Fibroblast of pulmonary artery (primary cell): ENCODE measurements around the gene PAPPA.

Source experiments
- DNase-seq: peaks from one replicate; pipeline ENCODE4 v3.0.0-alpha.2; 2010; ENCODE audit warnings: low read depth
- H3K4me3 ChIP-seq: replicated peaks from 2 replicates; pipeline ENCODE4 v1.5.1; 2011; ENCODE audit warnings: low read depth, mild to moderate bottlenecking, control low read depth, low read length, moderate library complexity
- CTCF ChIP-seq: IDR thresholded peaks from 2 replicates; pipeline ENCODE4 v1.5.1; 2011; ENCODE audit warnings: mild to moderate bottlenecking, control low read depth, low read length, inconsistent platforms; ENCODE audit errors: missing control alignments

PAPPA gene

DNA sequence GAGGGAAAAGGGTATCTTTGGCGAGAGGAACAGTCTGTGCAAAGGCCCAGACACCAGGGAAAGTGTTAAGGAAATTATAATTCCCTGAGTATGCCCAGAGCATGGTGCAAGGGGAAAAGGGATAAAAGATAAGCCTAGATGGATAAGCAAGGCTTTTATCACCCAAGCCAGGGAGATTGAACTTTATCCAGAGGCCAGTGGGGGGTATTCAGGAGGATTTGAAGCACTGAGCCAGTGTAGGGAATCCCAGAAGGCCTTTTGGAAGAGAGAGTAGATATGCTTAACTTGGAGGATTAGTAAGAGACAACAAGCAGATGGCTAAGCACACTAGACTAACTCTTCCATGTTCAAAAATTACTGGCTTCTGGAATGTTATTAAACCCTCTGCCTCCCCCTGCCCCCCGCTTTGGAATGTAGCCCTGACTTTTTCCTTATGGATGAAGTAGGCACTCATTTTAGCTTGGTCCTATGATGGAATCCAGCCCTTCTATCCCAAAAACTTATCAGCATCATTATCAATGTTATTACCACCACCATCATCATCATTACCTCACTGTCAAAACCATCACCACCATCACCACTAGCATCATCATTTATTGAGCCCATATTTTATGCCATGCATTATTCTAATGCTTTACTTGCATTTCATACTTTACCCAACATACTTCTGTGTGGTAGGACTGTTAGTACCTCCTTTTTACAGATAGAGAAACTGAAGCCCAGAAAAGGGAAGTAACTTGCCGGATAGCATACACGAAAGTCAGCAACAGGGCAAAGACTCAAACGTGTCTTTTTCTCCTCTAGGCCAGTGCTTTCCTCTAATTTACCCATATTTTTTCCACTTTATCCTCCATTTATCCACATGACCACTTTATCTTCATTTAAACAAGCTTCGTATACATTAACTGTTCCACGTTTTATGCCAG is 237.0 kb downstream of the PAPPA start:
- H3K4me3 ChIP-seq = no peak overlapping the region
- no peak for DNase-seq
- no peak for TF ChIP-seq CTCF

DNA sequence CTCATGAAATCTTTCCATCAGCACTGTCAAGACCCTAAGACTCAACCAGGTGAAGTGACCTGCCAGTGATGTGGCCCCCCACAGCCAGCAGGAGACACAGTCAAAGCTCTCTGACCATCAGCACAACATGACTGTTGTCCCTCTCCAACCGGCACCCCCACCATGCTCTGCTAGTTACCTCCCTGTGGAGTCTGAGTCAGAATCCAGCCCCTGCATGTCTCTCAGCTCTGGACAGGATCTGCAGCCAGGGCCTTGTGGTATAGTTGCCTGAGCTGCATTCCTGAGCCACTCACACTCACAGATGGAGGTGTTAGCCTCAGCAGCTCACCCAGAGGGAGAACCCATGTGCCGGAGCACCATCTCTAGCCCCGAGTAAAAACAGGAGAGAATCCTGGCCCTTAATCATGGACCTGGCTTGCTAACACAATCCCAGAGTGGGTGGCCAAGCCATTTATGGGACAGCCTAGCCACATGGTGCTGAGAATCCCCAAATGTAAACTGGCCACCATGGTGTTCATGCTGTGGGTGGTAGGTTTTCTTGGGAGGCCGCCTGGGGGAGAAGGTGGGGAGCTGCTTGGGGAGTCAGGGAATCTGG is 237.8 kb downstream of the PAPPA start:
- TF ChIP-seq CTCF = no peak
- H3K4me3 ChIP-seq = no peak overlapping the region
- peak; percentile 48 for DNase-seq

DNA sequence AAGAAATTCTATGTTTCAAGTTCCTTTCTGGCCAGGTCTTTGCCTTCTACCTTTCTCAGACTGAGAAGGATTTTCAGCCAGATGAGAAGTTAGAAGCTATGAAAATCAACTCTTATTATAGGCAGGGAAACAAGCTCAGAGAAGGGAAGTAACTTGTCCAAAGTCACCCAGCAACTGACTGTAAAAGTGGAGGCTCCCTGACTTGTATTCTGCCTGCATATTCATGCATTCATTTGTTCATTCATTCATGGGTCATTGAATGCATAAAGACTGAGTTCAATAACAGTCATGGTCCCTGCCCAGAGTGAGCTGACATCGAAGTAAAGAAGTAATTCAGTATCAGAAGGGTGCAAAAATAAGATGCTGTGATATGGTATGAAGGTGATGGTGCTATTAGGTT is 239.6 kb downstream of the PAPPA start:
- TF ChIP-seq CTCF = no peak
- no peak for DNase-seq
- H3K4me3 ChIP-seq = no peak overlapping the region

- no peak for DNase-seq
- no peak overlapping the region for H3K4me3 ChIP-seq
- TF ChIP-seq CTCF = no peak
Measured at GRCh38 chr9:116394070-116394469, 240.5 kb downstream of the PAPPA start.

DNA sequence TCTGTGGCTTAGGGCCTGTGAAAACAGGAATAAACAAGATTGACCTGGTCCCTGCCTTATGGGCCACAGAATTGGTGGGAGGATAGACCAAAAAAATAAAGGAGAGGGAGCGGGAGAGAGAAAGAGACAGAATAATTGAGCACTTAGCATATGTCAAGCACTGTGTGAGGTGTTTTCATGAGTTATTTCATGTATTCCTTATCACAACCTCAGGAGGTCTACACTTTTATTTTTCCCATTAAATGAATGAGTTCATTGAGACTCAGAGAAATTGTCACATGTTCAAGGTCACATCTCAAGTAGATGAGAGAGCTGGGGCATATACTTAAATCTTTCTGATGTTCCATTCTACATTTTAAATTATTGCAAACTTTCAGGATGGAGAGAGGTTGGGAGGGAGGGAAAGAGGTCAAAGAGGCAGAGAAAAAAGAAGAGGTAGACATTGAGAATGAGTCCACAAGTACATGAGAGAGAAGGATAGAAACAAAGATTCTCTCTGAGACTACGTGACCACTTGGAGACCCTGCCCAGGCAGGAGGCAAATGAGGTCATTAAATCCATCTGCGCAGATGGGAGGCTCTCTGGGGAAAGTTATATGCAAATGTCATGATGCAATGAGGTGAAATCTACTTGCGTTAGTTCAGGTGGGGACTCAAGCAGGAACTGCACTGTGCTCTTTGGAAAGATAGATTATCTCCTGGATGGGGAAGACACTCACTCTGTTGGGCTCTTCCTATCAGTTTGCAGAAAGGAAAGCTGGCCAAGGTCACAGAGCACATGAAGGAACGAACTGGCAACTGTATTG is 241.5 kb downstream of the PAPPA start:
- DNase-seq = no peak
- no peak overlapping the region for H3K4me3 ChIP-seq
- TF ChIP-seq CTCF = no peak

DNA sequence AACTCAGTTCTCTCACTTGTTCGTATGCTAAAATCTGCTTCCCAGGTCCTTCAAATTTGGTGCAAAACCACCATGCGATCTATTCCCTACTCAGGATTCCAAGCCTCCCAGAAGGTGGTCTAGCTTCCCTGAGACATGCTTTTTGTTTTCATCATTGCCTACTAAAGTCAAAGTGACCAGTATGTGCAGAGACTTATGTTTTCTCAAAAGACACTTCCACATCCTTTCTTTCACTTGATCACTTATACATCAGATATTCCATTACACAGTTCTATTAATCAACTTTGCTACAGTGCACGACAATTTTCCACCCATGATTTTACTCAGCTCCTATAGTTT is 242.1 kb downstream of the PAPPA start:
- no peak for TF ChIP-seq CTCF
- H3K4me3 ChIP-seq = no peak overlapping the region
- no peak for DNase-seq
